GM12878 (cell line): ENCODE data around the gene ALMS1. TPM values are rescaled to one million over a fixed set of nuclear protein-coding genes. Genes with fewer than 3 reads are reported as not detected.

Experiments used
- ATAC-seq: fragments of 200-7000 bp; cut with Tn5 transposase; 3 replicates; pipeline ENCODE4 v1.9.1; 2020; ENCODE audit warnings: mild to moderate bottlenecking, moderate library complexity
- BruUV-seq: library from RNA; stranded (reverse); fragments of 400-500 nt; replicated peaks from 2 replicates; lab custom pipeline; 2021; lab: Mats Ljungman, UMichigan
- CTCF ChIA-PET: fragments of 300-600 bp; sonication (Branson Sonifier 250); formaldehyde crosslinking; extraction: SDS; loops from one replicate; lab custom pipeline; 2021; ENCODE audit warnings: inconsistent platforms; lab: Yijun Ruan, JAX
- POLR2A ChIA-PET: fragments of 350-600 bp; formaldehyde crosslinking; extraction: SDS; loops from one replicate; lab custom pipeline; 2021; ENCODE audit warnings: inconsistent platforms; lab: Charles Lee
- RAD21 ChIA-PET: fragments of 300-600 bp; sonication (Branson Sonifier 250); formaldehyde crosslinking; loops from one replicate; lab custom pipeline; 2023; ENCODE audit warnings: antibody characterized with exemption; ENCODE audit not compliant: unreplicated experiment; lab: Charles Lee
- SMC1A ChIA-PET: fragments of 300-600 bp; sonication (Branson Sonifier 250); formaldehyde crosslinking; loops from one replicate; lab custom pipeline; 2023; ENCODE audit not compliant: unreplicated experiment, uncharacterized antibody; lab: Charles Lee
- DNase-seq: peaks from one replicate; pipeline ENCODE4 v3.0.0-alpha.2; 2011; ENCODE audit warnings: low read depth, low spot score
- FAIRE-seq: peaks from 3 replicates; lab custom pipeline; 2011; peaks lifted over from hg19 to GRCh38; lab: Jason Lieb, UNC
- H2AFZ ChIP-seq: 2 replicates; pipeline ENCODE4 v1.6.0; 2011; ENCODE audit warnings: low read depth, low read length, control low read depth; ENCODE audit not compliant: control insufficient read depth
- H3K27ac ChIP-seq: 2 replicates; pipeline ENCODE4 v1.5.1; 2011; ENCODE audit warnings: control low read depth; ENCODE audit not compliant: control insufficient read depth, insufficient read depth
- H3K27me3 ChIP-seq, 2 experiments: replicated peaks in 1 of 2; 2 replicates each; pipeline versions ENCODE4 v1.6.0 to v1.6.1; 2011; ENCODE audit warnings: low read length in 1 of 2; ENCODE audit not compliant: control insufficient read depth in 2 of 2, insufficient read depth in 2 of 2
- H3K36me3 ChIP-seq, 2 experiments: 2 replicates each; pipeline ENCODE4 v1.5.1; 2011; ENCODE audit warnings: low read length in 1 of 2; ENCODE audit not compliant: control insufficient read depth in 2 of 2, insufficient read depth in 2 of 2
- H3K4me1 ChIP-seq: 2 replicates; pipeline ENCODE4 v1.6.1; 2011; ENCODE audit warnings: mild to moderate bottlenecking, low read length, moderate library complexity, mixed read lengths; ENCODE audit not compliant: control insufficient read depth, insufficient read depth
- H3K4me2 ChIP-seq: 2 replicates; pipeline ENCODE4 v1.6.0; 2011; ENCODE audit warnings: control low read depth; ENCODE audit not compliant: control insufficient read depth, insufficient read depth
- H3K4me3 ChIP-seq: fragments of 200-600 bp; sonication (generic); 2 replicates; pipeline ENCODE4 v1.5.1; 2016
- H3K79me2 ChIP-seq: 2 replicates; pipeline ENCODE4 v1.6.0; 2011; ENCODE audit warnings: low read length; ENCODE audit not compliant: control insufficient read depth, insufficient read depth
- H3K9ac ChIP-seq: 2 replicates; pipeline ENCODE4 v1.8.0; 2011; ENCODE audit warnings: low read length, control low read depth, mixed read lengths; ENCODE audit not compliant: control insufficient read depth, insufficient read depth
- H3K9me3 ChIP-seq: replicated peaks from 3 replicates; pipeline ENCODE4 v1.5.1; 2011; ENCODE audit warnings: mild to moderate bottlenecking, low read length; ENCODE audit not compliant: control insufficient read depth, insufficient read depth
- H4K20me1 ChIP-seq: 2 replicates; pipeline ENCODE4 v1.6.0; 2011; ENCODE audit not compliant: control insufficient read depth, insufficient read depth
- ATF7 ChIP-seq: fragments of 450-650 bp; IDR thresholded peaks from 2 replicates; pipeline ENCODE4 v1.6.1; 2016; ENCODE audit warnings: low read depth, mild to moderate bottlenecking
- NKRF ChIP-seq: fragments of 450-650 bp; conservative IDR thresholded peaks from 2 replicates; pipeline ENCODE4 v1.6.1; 2017; ENCODE audit warnings: mild to moderate bottlenecking, moderate library complexity
- RAD21 ChIP-seq: IDR thresholded peaks from 2 replicates; pipeline ENCODE4 v1.6.1; 2011; ENCODE audit warnings: mild to moderate bottlenecking, low read depth, low read length, moderate library complexity; ENCODE audit not compliant: insufficient read depth
- STAT1 ChIP-seq: fragments of 450-650 bp; conservative IDR thresholded peaks from 2 replicates; pipeline ENCODE4 v1.6.1; 2014; ENCODE audit warnings: antibody characterized with exemption, mild to moderate bottlenecking
- TCF3 ChIP-seq: IDR thresholded peaks from 2 replicates; pipeline ENCODE4 v1.6.1; 2012; ENCODE audit warnings: low read depth, mild to moderate bottlenecking, low read length, borderline replicate concordance; ENCODE audit not compliant: insufficient read depth
- ZBTB40 ChIP-seq: fragments of 450-650 bp; IDR thresholded peaks from 2 replicates; pipeline ENCODE4 v1.6.1; 2016; ENCODE audit warnings: mild to moderate bottlenecking, moderate library complexity, borderline replicate concordance
- ZSCAN29 ChIP-seq: fragments of 450-650 bp; IDR thresholded peaks from 2 replicates; pipeline ENCODE4 v1.6.1; 2017; ENCODE audit warnings: mild to moderate bottlenecking, moderate library complexity
- WGBS: methylation state at CpG from one replicate; pipeline ENCODE4 v1.1.6; 2016; ENCODE audit warnings: low lambda C conversion rate; ENCODE audit not compliant: insufficient replicate concordance, insufficient coverage; ENCODE audit errors: missing lambda C conversion rate; 5-methylcytosine and 5-hydroxymethylcytosine counted together
- in situ Hi-C: fragments of 300-500 bp; cut with MboI; formaldehyde crosslinking; loops from 9 replicates; pipeline ENCODE4 v1.14.3; 2018; ENCODE audit warnings: mixed read lengths
- intact Hi-C: fragments of 100-400 bp; cut with micrococcal nuclease; formaldehyde crosslinking; loops from one replicate; pipeline ENCODE4 v1.14.2; 2022; ENCODE audit not compliant: unreplicated experiment
- polyA plus RNA-seq, 11 experiments: library from polyadenylated mRNA; depleted of rRNA in 4 of 11; unstranded in 6 of 11; stranded (reverse) in 5 of 11; fragments of >200 nt; fragmentation: Nextera tagmentation in 4 of 11; fragmentation: Illumina TruSeq in 1 of 11; extraction: Ambion mirVana in 4 of 11; extraction: Trizol in 1 of 11; gene quantifications; 1 replicate in 1 of 11; 2 replicates in 10 of 11; pipeline versions ENCODE4 v1.2.1 to v1.2.3, GENCODE V29; 2011 to 2016; ENCODE audit warnings: inconsistent platforms in 2 of 11, missing spikeins in 2 of 11, low read depth in 1 of 11
- total RNA-seq, 4 experiments: library from RNA; depleted of rRNA in 3 of 4; stranded (reverse); fragments of >200 nt in 3 of 4; fragmentation: Illumina TruSeq in 1 of 4; extraction: Trizol in 1 of 4; gene quantifications; 2 replicates each; pipeline versions ENCODE4 v1.2.1 to v1.2.3, GENCODE V29; 2013 to 2021

The ALMS1 gene
- total and polyA plus RNA-seq, 10 of the 15 experiments (the other 5 are each of a cell fraction or from before 2014, with no cell fraction given) = 1.1 to 25.8 (median 10.6) TPM

GRCh38 chr2:73370348-73370747 lies 15.3 kb upstream of the ALMS1 start (continued):
- no peak for TF ChIP-seq NKRF
- TF ChIP-seq TCF3 = no peak

- Histone ChIP-seq H3K4me1 (no peaks in the 10 kb centered on the region), H2AFZ (no peak overlapping the region), H3K27ac (no peak overlapping the region), H3K4me2 (no peak overlapping the region), H4K20me1 (no peaks in the 10 kb centered on the region)
- intact Hi-C loops = no loop called here
- ATAC-seq = no peak
- TF ChIP-seq ZBTB40 (no peak), STAT1 (no peak), ZSCAN29 (no peak), RAD21 (no peak), ATF7 (no peak)
- TF ChIP-seq, all 136 proteins: peak for 0
- H3K9me3 ChIP-seq = no peaks in the 10 kb centered on the region
- no TSS peak for BruUV-seq
- H3K4me3 ChIP-seq = no peak overlapping the region
- ChIA-PET CTCF (no interaction called here), SMC1A (interaction anchor here (1.3 kb wide), 1 partner anchor 9 kb away, joined by 3 read pairs; no protein-coding TSS in a partner anchor), RAD21 (no interaction called here), POLR2A (no interaction called here)
- DNase-seq = no peak
- H3K9ac ChIP-seq = no peak overlapping the region
- H3K27me3 ChIP-seq = no peaks in the 10 kb centered on the region
- WGBS = 44% methylated on average over 2 of the region's 2 CpGs
- FAIRE-seq = no peak
- no peaks in the 10 kb centered on the region for H3K79me2 ChIP-seq
- no peaks in the 10 kb centered on the region for H3K36me3 ChIP-seq
- in situ Hi-C loops = no loop called here
These were observed 12.3 kb upstream of the ALMS1 start for GRCh38 chr2:73373344-73373743.
